AG09319 (cell line): ENCODE results near the gene CLP1.
A peak's percentile ranks its signal among the peaks of the same experiment; 100 is the strongest.

Experiments used
- DNase-seq: peaks from one replicate; pipeline ENCODE4 v3.0.0-alpha.2; 2010; ENCODE audit warnings: low read depth; ENCODE audit errors: extremely low read depth
- CTCF ChIP-seq: IDR thresholded peaks from 2 replicates; pipeline ENCODE4 v1.5.1; 2011; ENCODE audit warnings: low read depth, mild to moderate bottlenecking, inconsistent platforms, low read length, moderate library complexity

CLP1 gene

GRCh38 chr11:57663975-57664374 lies 6.4 kb downstream of the CLP1 start:
- TF ChIP-seq CTCF = no peak

GRCh38 chr11:57667117-57667735 lies 9.7 kb downstream of the CLP1 start:
- peak; percentile 99 for DNase-seq

More at GRCh38 chr11:57663975-57664374, 6.4 kb downstream of the CLP1 start:
- DNase-seq = no peak

GRCh38 chr11:57667736-57668433 lies 10.3 kb downstream of the CLP1 start, which contains the start of gene ZDHHC5:
TSS of gene ZDHHC5 (plus strand) at chr11:57668114. CDS start at chr11:57673091, 4,977 bp downstream.
- peak; percentile 100 for DNase-seq
- TF ChIP-seq CTCF = peak; percentile 10

More at GRCh38 chr11:57667117-57667735, 9.7 kb downstream of the CLP1 start:
- no peak for TF ChIP-seq CTCF

GRCh38 chr11:57668434-57668782 lies 10.8 kb downstream of the CLP1 start:
- DNase-seq = no peak
- TF ChIP-seq CTCF = no peak

GRCh38 chr11:57674251-57674650 lies 16.7 kb downstream of the CLP1 start:
- TF ChIP-seq CTCF = no peak
- DNase-seq = no peak

- no peak for DNase-seq
- TF ChIP-seq CTCF = no peak
These were observed 17.8 kb downstream of the CLP1 start for GRCh38 chr11:57675176-57675941.

- DNase-seq = no peak
- no peak for TF ChIP-seq CTCF
These were observed 21.8 kb downstream of the CLP1 start for GRCh38 chr11:57679396-57679795.
